BE2C (cell line): ENCODE data around the gene RPP40.

Experiments used
- DNase-seq: peaks from one replicate; pipeline ENCODE4 v3.0.0-alpha.2; 2020
- H3K27me3 ChIP-seq: fragments of 250-450 bp; sonication (Bioruptor Pico); 2 replicates; pipeline ENCODE4 v1.5.1; 2020; ENCODE audit warnings: mild to moderate bottlenecking
- H3K36me3 ChIP-seq: fragments of 250-450 bp; sonication (Bioruptor Pico); 2 replicates; pipeline ENCODE4 v1.5.1; 2020; ENCODE audit warnings: mild to moderate bottlenecking
- H3K4me1 ChIP-seq: fragments of 250-450 bp; sonication (Bioruptor Pico); 2 replicates; pipeline ENCODE4 v1.5.1; 2020
- H3K4me3 ChIP-seq: 2 replicates; pipeline ENCODE4 v1.5.1; 2011; ENCODE audit warnings: low read depth, low read length
- H3K9me3 ChIP-seq: fragments of 250-450 bp; sonication (Bioruptor Pico); 2 replicates; pipeline ENCODE4 v1.5.1; 2020
- CTCF ChIP-seq: IDR thresholded peaks from 2 replicates; pipeline ENCODE4 v1.5.1; 2012; ENCODE audit warnings: mild to moderate bottlenecking, low read depth, low read length

The RPP40 gene

GRCh38 chr6:5023923-5024322, 20.1 kb upstream of the RPP40 start:
- no peak for DNase-seq
- Histone ChIP-seq H3K4me3 (no peak overlapping the region), H3K4me1 (no peaks in the 10 kb centered on the region), H3K27me3 (0 out of 2 replicates have a peak, but pooled peaks cover 2% of the 10 kb centered on the region), H3K36me3 (no peaks in the 10 kb centered on the region), H3K9me3 (no peaks in the 10 kb centered on the region)
- TF ChIP-seq CTCF: no peak

GRCh38 chr6:5020142-5020541, 16.3 kb upstream of the RPP40 start:
- no peak for DNase-seq
- Histone ChIP-seq H3K36me3 (no peaks in the 10 kb centered on the region), H3K27me3 (peaks cover 2% of the 10 kb centered on the region; the same call in 1 of the 2 replicates), H3K4me1 (no peaks in the 10 kb centered on the region), H3K9me3 (no peaks in the 10 kb centered on the region), H3K4me3 (no peak overlapping the region)
- TF ChIP-seq CTCF: no peak

- no peaks in the 10 kb centered on the region; the same call in 1 of the 2 replicates for H3K27me3 ChIP-seq
- H3K4me1 ChIP-seq: no peaks in the 10 kb centered on the region
- no peak overlapping the region for H3K4me3 ChIP-seq
- H3K36me3 ChIP-seq: no peaks in the 10 kb centered on the region
- TF ChIP-seq CTCF: no peak
- no peak for DNase-seq
- no peaks in the 10 kb centered on the region; the same call in 1 of the 2 replicates for H3K9me3 ChIP-seq
Observed at GRCh38 chr6:5014072-5014561, 10.3 kb upstream of the RPP40 start.

- no peak for DNase-seq
- H3K36me3 ChIP-seq: no peaks in the 10 kb centered on the region
- no peak for TF ChIP-seq CTCF
- H3K4me1 ChIP-seq: no peaks in the 10 kb centered on the region
- no peaks in the 10 kb centered on the region; the same call in 1 of the 2 replicates for H3K9me3 ChIP-seq
- H3K4me3 ChIP-seq: no peak overlapping the region
- no peaks in the 10 kb centered on the region; the same call in 1 of the 2 replicates for H3K27me3 ChIP-seq
Observed at GRCh38 chr6:5012519-5012918, 8.7 kb upstream of the RPP40 start.

GRCh38 chr6:5011346-5011745, 7.5 kb upstream of the RPP40 start:
- Histone ChIP-seq H3K36me3 (no peaks in the 10 kb centered on the region), H3K4me1 (no peaks in the 10 kb centered on the region), H3K9me3 (no peaks in the 10 kb centered on the region; the same call in 1 of the 2 replicates), H3K27me3 (no peaks in the 10 kb centered on the region; the same call in 1 of the 2 replicates), H3K4me3 (no peak overlapping the region)
- no peak for TF ChIP-seq CTCF
- DNase-seq: no peak

GRCh38 chr6:5007531-5007930, 3.7 kb upstream of the RPP40 start:
- no peaks in the 10 kb centered on the region for H3K4me1 ChIP-seq
- no peak for TF ChIP-seq CTCF
- DNase-seq: no peak
- no peaks in the 10 kb centered on the region for H3K36me3 ChIP-seq
- H3K9me3 ChIP-seq: no peaks in the 10 kb centered on the region; the same call in 1 of the 2 replicates
- no peaks in the 10 kb centered on the region for H3K27me3 ChIP-seq
- no peak overlapping the region for H3K4me3 ChIP-seq
